HepG2 (cell line): Measurements from ENCODE around the gene ARF4. TPM values are rescaled to one million over a fixed set of nuclear protein-coding genes. Genes with fewer than 3 reads are reported as not detected.
A peak's percentile ranks its signal among the peaks of the same experiment; 100 is the strongest.

Experiments
- CREBL2 ChIP-seq: sonication (generic); formaldehyde crosslinking; IDR thresholded peaks from 2 replicates; pipeline ENCODE4 v1.8.1; 2023; ENCODE audit warnings: missing genetic modification reagents, mild to moderate bottlenecking, borderline replicate concordance
- HNRNPK ChIP-seq: fragments of 200-400 bp; formaldehyde crosslinking; IDR thresholded peaks from 2 replicates; pipeline ENCODE4 v1.6.1; 2018; ENCODE audit warnings: low read length, low read depth, moderate library complexity, mild to moderate bottlenecking; ENCODE audit not compliant: poor library complexity, severe bottlenecking
- MLX ChIP-seq: IDR thresholded peaks from 2 replicates; pipeline ENCODE4 v1.6.1; 2016
- PBX2 ChIP-seq: IDR thresholded peaks from 2 replicates; pipeline ENCODE4 v1.6.1; 2016; ENCODE audit warnings: control low read depth
- ZFP90 ChIP-seq: sonication (generic); formaldehyde crosslinking; IDR thresholded peaks from 2 replicates; pipeline ENCODE4 v1.8.0; 2022; ENCODE audit warnings: missing genetic modification reagents, mild to moderate bottlenecking, inconsistent platforms, borderline replicate concordance
- ZNF512 ChIP-seq: sonication (generic); formaldehyde crosslinking; IDR thresholded peaks from 2 replicates; pipeline ENCODE4 v1.4.0; 2020; ENCODE audit warnings: mild to moderate bottlenecking, missing genetic modification reagents
- ZNF605 ChIP-seq: sonication (generic); formaldehyde crosslinking; IDR thresholded peaks from 2 replicates; pipeline ENCODE4 v1.8.0; 2022; ENCODE audit warnings: mild to moderate bottlenecking, missing genetic modification reagents
- ZNF629 ChIP-seq: sonication (generic); formaldehyde crosslinking; conservative IDR thresholded peaks from 2 replicates; pipeline ENCODE4 v1.5.0; 2020; ENCODE audit warnings: missing genetic modification reagents
- polyA plus RNA-seq, 8 experiments: library from polyadenylated mRNA; depleted of rRNA in 3 of 8; stranded (reverse) in 7 of 8; unstranded in 1 of 8; fragments of >200 nt; fragmentation: Illumina TruSeq in 4 of 8; extraction: Trizol in 4 of 8; gene quantifications; 2 replicates each; pipeline versions ENCODE4 v1.2.1 to v1.2.3, GENCODE V29; 2011 to 2016; ENCODE audit warnings: low read depth in 4 of 8, missing spikeins in 1 of 8, mixed read lengths in 1 of 8; ENCODE audit not compliant: insufficient read depth in 1 of 8
- total RNA-seq, 5 experiments: library from RNA; depleted of rRNA; stranded (reverse); fragments of >200 nt; fragmentation: Illumina TruSeq; extraction: Trizol; gene quantifications; 2 replicates each; pipeline ENCODE4 v1.2.3, GENCODE V29; 2016; ENCODE audit warnings: low read depth in 1 of 5
- TF ChIP-seq, protein P1 (sequence below): sonication (generic); formaldehyde crosslinking; IDR thresholded peaks from 2 replicates; pipeline ENCODE4 v1.5.0; 2020; ENCODE audit warnings: mild to moderate bottlenecking, missing genetic modification reagents, borderline replicate concordance
- TF ChIP-seq, protein P2 (sequence below): sonication (generic); formaldehyde crosslinking; IDR thresholded peaks from 2 replicates; pipeline ENCODE4 v1.4.0; 2020; ENCODE audit warnings: mild to moderate bottlenecking, missing genetic modification reagents, borderline replicate concordance

ARF4 gene
- total and polyA plus RNA-seq, 2 of the 13 experiments (the other 11 are each of a cell fraction or from before 2014, with no cell fraction given): 184 to 250 TPM

GRCh38 chr3:57555738-57556458, 41.2 kb downstream of the ARF4 start, which contains the start of gene PDE12 (continued):
- TF ChIP-seq ZNF605 (CRISPR knock-in tag) (peak; percentile 99), ZFP90 (CRISPR knock-in tag) (peak; percentile 22; the same call in 1 of the 2 replicates), ZNF512 (CRISPR knock-in tag) (no peak), CREBL2 (peak; percentile 69; the same call in 1 of the 2 replicates), PBX2 (no peak), MLX (CRISPR knock-in tag) (peak; percentile 83; the same call in 1 of the 2 replicates), HNRNPK (no peak), ZNF629 (CRISPR knock-in tag) (no peak)
- TF ChIP-seq, protein P1, sequence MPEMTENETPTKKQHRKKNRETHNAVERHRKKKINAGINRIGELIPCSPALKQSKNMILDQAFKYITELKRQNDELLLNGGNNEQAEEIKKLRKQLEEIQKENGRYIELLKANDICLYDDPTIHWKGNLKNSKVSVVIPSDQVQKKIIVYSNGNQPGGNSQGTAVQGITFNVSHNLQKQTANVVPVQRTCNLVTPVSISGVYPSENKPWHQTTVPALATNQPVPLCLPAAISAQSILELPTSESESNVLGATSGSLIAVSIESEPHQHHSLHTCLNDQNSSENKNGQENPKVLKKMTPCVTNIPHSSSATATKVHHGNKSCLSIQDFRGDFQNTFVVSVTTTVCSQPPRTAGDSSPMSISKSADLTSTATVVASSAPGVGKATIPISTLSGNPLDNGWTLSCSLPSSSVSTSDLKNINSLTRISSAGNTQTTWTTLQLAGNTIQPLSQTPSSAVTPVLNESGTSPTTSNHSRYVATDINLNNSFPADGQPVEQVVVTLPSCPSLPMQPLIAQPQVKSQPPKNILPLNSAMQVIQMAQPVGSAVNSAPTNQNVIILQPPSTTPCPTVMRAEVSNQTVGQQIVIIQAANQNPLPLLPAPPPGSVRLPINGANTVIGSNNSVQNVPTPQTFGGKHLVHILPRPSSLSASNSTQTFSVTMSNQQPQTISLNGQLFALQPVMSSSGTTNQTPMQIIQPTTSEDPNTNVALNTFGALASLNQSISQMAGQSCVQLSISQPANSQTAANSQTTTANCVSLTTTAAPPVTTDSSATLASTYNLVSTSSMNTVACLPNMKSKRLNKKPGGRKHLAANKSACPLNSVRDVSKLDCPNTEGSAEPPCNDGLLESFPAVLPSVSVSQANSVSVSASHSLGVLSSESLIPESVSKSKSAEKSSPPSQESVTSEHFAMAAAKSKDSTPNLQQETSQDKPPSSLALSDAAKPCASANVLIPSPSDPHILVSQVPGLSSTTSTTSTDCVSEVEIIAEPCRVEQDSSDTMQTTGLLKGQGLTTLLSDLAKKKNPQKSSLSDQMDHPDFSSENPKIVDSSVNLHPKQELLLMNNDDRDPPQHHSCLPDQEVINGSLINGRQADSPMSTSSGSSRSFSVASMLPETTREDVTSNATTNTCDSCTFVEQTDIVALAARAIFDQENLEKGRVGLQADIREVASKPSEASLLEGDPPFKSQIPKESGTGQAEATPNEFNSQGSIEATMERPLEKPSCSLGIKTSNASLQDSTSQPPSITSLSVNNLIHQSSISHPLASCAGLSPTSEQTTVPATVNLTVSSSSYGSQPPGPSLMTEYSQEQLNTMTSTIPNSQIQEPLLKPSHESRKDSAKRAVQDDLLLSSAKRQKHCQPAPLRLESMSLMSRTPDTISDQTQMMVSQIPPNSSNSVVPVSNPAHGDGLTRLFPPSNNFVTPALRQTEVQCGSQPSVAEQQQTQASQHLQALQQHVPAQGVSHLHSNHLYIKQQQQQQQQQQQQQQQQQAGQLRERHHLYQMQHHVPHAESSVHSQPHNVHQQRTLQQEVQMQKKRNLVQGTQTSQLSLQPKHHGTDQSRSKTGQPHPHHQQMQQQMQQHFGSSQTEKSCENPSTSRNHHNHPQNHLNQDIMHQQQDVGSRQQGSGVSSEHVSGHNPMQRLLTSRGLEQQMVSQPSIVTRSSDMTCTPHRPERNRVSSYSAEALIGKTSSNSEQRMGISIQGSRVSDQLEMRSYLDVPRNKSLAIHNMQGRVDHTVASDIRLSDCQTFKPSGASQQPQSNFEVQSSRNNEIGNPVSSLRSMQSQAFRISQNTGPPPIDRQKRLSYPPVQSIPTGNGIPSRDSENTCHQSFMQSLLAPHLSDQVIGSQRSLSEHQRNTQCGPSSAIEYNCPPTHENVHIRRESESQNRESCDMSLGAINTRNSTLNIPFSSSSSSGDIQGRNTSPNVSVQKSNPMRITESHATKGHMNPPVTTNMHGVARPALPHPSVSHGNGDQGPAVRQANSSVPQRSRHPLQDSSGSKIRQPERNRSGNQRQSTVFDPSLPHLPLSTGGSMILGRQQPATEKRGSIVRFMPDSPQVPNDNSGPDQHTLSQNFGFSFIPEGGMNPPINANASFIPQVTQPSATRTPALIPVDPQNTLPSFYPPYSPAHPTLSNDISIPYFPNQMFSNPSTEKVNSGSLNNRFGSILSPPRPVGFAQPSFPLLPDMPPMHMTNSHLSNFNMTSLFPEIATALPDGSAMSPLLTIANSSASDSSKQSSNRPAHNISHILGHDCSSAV (CRISPR knock-in tag): no peak
- TF ChIP-seq, protein P2, sequence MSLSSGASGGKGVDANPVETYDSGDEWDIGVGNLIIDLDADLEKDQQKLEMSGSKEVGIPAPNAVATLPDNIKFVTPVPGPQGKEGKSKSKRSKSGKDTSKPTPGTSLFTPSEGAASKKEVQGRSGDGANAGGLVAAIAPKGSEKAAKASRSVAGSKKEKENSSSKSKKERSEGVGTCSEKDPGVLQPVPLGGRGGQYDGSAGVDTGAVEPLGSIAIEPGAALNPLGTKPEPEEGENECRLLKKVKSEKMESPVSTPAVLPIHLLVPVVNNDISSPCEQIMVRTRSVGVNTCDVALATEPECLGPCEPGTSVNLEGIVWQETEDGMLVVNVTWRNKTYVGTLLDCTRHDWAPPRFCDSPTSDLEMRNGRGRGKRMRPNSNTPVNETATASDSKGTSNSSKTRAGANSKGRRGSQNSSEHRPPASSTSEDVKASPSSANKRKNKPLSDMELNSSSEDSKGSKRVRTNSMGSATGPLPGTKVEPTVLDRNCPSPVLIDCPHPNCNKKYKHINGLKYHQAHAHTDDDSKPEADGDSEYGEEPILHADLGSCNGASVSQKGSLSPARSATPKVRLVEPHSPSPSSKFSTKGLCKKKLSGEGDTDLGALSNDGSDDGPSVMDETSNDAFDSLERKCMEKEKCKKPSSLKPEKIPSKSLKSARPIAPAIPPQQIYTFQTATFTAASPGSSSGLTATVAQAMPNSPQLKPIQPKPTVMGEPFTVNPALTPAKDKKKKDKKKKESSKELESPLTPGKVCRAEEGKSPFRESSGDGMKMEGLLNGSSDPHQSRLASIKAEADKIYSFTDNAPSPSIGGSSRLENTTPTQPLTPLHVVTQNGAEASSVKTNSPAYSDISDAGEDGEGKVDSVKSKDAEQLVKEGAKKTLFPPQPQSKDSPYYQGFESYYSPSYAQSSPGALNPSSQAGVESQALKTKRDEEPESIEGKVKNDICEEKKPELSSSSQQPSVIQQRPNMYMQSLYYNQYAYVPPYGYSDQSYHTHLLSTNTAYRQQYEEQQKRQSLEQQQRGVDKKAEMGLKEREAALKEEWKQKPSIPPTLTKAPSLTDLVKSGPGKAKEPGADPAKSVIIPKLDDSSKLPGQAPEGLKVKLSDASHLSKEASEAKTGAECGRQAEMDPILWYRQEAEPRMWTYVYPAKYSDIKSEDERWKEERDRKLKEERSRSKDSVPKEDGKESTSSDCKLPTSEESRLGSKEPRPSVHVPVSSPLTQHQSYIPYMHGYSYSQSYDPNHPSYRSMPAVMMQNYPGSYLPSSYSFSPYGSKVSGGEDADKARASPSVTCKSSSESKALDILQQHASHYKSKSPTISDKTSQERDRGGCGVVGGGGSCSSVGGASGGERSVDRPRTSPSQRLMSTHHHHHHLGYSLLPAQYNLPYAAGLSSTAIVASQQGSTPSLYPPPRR: peak; percentile 40
